SK-N-SH (cell line): ENCODE measurements around the gene ERCC2.

ENCODE experiments used
- CTCF ChIP-seq: fragments of 200-600 bp; sonication (generic); IDR thresholded peaks from 2 replicates; pipeline ENCODE4 v1.6.1; 2017; ENCODE audit warnings: antibody characterized with exemption, mild to moderate bottlenecking, moderate library complexity
- ELF1 ChIP-seq: IDR thresholded peaks from 2 replicates; pipeline ENCODE4 v1.4.0; 2012
- EP300 ChIP-seq, 2 experiments: IDR thresholded peaks; 2 replicates each; pipeline versions ENCODE4 v1.4.0 to v1.6.1; 2012; ENCODE audit warnings: borderline replicate concordance in 1 of 2, low read depth in 1 of 2, low read length in 1 of 2
- EZH2phosphoT487 ChIP-seq: fragments of 200-600 bp; sonication (generic); IDR thresholded peaks from 2 replicates; pipeline ENCODE4 v1.6.1; 2017; ENCODE audit warnings: low read depth, mixed run types, mild to moderate bottlenecking, antibody characterized with exemption, moderate library complexity, borderline replicate concordance
- MXI1 ChIP-seq: IDR thresholded peaks from 2 replicates; pipeline ENCODE4 v1.6.1; 2012; ENCODE audit warnings: mild to moderate bottlenecking, low read depth, low read length, improper control_type of control experiment
- PBX3 ChIP-seq: IDR thresholded peaks from 2 replicates; pipeline ENCODE4; 2012
- POLR2AphosphoS5 ChIP-seq: IDR thresholded peaks from 2 replicates; pipeline ENCODE4 v1.6.1; 2012; ENCODE audit warnings: low read depth, low read length
- REST ChIP-seq: IDR thresholded peaks from 2 replicates; pipeline ENCODE4 v1.6.1; 2012; ENCODE audit warnings: mild to moderate bottlenecking, low read depth, low read length, moderate library complexity
- YY1 ChIP-seq: IDR thresholded peaks from 2 replicates; pipeline ENCODE4 v1.4.0; 2012; ENCODE audit warnings: low read depth, mild to moderate bottlenecking
- TF ChIP-seq, protein P1 (sequence below): IDR thresholded peaks from 2 replicates; pipeline ENCODE4 v1.4.0; 2012; ENCODE audit warnings: low read depth, borderline replicate concordance

- TF ChIP-seq EP300 (IDR thresholded peaks at IDR 0.05; ENCODE audit: borderline replicate concordance in 1 of 2, low read depth in 1 of 2, low read length in 1 of 2) (no peak), ELF1 (no peak), MXI1 (no peak), CTCF (no peak), PBX3 (no peak), POLR2AphosphoS5 (no peak), EZH2phosphoT487 (no peak), REST (no peak), YY1 (no peak)
- TF ChIP-seq, protein P1, sequence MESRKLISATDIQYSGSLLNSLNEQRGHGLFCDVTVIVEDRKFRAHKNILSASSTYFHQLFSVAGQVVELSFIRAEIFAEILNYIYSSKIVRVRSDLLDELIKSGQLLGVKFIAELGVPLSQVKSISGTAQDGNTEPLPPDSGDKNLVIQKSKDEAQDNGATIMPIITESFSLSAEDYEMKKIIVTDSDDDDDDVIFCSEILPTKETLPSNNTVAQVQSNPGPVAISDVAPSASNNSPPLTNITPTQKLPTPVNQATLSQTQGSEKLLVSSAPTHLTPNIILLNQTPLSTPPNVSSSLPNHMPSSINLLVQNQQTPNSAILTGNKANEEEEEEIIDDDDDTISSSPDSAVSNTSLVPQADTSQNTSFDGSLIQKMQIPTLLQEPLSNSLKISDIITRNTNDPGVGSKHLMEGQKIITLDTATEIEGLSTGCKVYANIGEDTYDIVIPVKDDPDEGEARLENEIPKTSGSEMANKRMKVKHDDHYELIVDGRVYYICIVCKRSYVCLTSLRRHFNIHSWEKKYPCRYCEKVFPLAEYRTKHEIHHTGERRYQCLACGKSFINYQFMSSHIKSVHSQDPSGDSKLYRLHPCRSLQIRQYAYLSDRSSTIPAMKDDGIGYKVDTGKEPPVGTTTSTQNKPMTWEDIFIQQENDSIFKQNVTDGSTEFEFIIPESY = no peak
These were observed 1.5 kb downstream of the ERCC2 start for GRCh38 chr19:45368737-45369340.
